K562 (cell line): Measurements from ENCODE around the gene PRKCB. TPM values are rescaled to one million over a fixed set of nuclear protein-coding genes. Genes with fewer than 3 reads are reported as not detected.

Source experiments
- CREBBP ChIP-seq: IDR thresholded peaks from one replicate; pipeline ENCODE4 v1.6.1; 2012; ENCODE audit warnings: low read depth, mild to moderate bottlenecking, control low read depth, inconsistent platforms, low read length
- MECOM ChIP-seq: fragments of 250-450 bp; sonication (Bioruptor Pico); IDR thresholded peaks from 2 replicates; pipeline ENCODE4 v1.8.0; 2022; ENCODE audit warnings: inconsistent platforms
- MEF2D ChIP-seq: conservative IDR thresholded peaks from 2 replicates; pipeline ENCODE4 v1.6.1; 2016; ENCODE audit warnings: low read depth, missing genetic modification characterization, missing compliant biosample characterization
- MYC ChIP-seq, 2 experiments: fragments of 250-450 bp in 1 of 2; sonication (Bioruptor Pico) in 1 of 2; IDR thresholded peaks; 2 replicates each; pipeline versions ENCODE4 v1.5.1 to v1.6.1; 2012 to 2021; ENCODE audit warnings: low read depth in 2 of 2, borderline replicate concordance in 1 of 2, improper control_type of control experiment in 1 of 2, low read length in 1 of 2, mild to moderate bottlenecking in 1 of 2, moderate library complexity in 1 of 2
- NFRKB ChIP-seq: fragments of 450-650 bp; IDR thresholded peaks from 2 replicates; pipeline ENCODE4 v1.6.1; 2016; ENCODE audit warnings: low read depth
- PCBP1 ChIP-seq: fragments of 200-400 bp; formaldehyde crosslinking; IDR thresholded peaks from 2 replicates; pipeline ENCODE4 v1.6.1; 2018; ENCODE audit warnings: mild to moderate bottlenecking, low read depth, low read length; ENCODE audit not compliant: poor library complexity, severe bottlenecking
- POLR2H ChIP-seq: IDR thresholded peaks from 2 replicates; pipeline ENCODE4 v1.6.1; 2016; ENCODE audit warnings: missing genetic modification characterization, low read depth, mild to moderate bottlenecking, control low read depth, missing compliant biosample characterization, moderate library complexity
- RBM17 ChIP-seq: fragments of 200-400 bp; formaldehyde crosslinking; IDR thresholded peaks from 2 replicates; pipeline ENCODE4 v1.6.1; 2017; ENCODE audit warnings: low read depth, mild to moderate bottlenecking, low read length, borderline replicate concordance
- RBM34 ChIP-seq: fragments of 200-400 bp; formaldehyde crosslinking; IDR thresholded peaks from 2 replicates; pipeline ENCODE4 v1.6.1; 2018; ENCODE audit warnings: low read length, borderline replicate concordance; ENCODE audit not compliant: insufficient read depth
- ZNF133 ChIP-seq: fragments of 250-450 bp; sonication (Bioruptor Pico); IDR thresholded peaks from 2 replicates; pipeline ENCODE4 v1.4.0; 2020; ENCODE audit warnings: mild to moderate bottlenecking
- ZNF830 ChIP-seq: fragments of 250-450 bp; sonication (Bioruptor Pico); IDR thresholded peaks from 2 replicates; pipeline ENCODE4 v1.5.0; 2021; ENCODE audit warnings: mild to moderate bottlenecking
- polyA plus RNA-seq, 8 experiments: library from polyadenylated mRNA; depleted of rRNA in 4 of 8; stranded (reverse) in 5 of 8; unstranded in 3 of 8; fragments of >200 nt; fragmentation: Nextera tagmentation in 2 of 8; fragmentation: Illumina TruSeq in 1 of 8; extraction: Ambion mirVana in 2 of 8; extraction: Trizol in 1 of 8; gene quantifications; 2 replicates each; pipeline versions ENCODE4 v1.2.1 to v1.2.3, GENCODE V29; 2011 to 2014; ENCODE audit warnings: inconsistent platforms in 1 of 8, missing spikeins in 1 of 8
- total RNA-seq, 7 experiments: library from RNA; depleted of rRNA in 6 of 7; stranded (reverse); fragments of >200 nt in 6 of 7; fragmentation: Illumina TruSeq in 2 of 7; extraction: Trizol in 2 of 7; gene quantifications; 2 replicates each; pipeline versions ENCODE4 v1.2.1 to v1.2.3, GENCODE V29; 2011 to 2021; ENCODE audit warnings: low replicate concordance in 1 of 7
- TF ChIP-seq, protein P1 (sequence below): fragments of 450-650 bp; formaldehyde crosslinking; IDR thresholded peaks from 2 replicates; pipeline ENCODE4 v1.4.0; 2020; ENCODE audit warnings: mild to moderate bottlenecking, moderate library complexity
- TF ChIP-seq, protein P2 (sequence below): fragments of 450-650 bp; IDR thresholded peaks from 2 replicates; pipeline ENCODE4 v1.6.1; 2016; ENCODE audit warnings: mild to moderate bottlenecking
- TF ChIP-seq, protein P3 (sequence below), 2 experiments: fragments of 450-650 bp in 1 of 2; sonication (generic) in 1 of 2; formaldehyde crosslinking; conservative IDR thresholded peaks; 2 replicates each; pipeline versions ENCODE4 v1.4.0 to v1.8.1; 2020 to 2022; ENCODE audit warnings: mild to moderate bottlenecking in 1 of 2, missing genetic modification reagents in 1 of 2
- TF ChIP-seq, protein P4 (sequence below): fragments of 450-650 bp; formaldehyde crosslinking; conservative IDR thresholded peaks from 2 replicates; pipeline ENCODE4 v1.4.0; 2022; ENCODE audit warnings: mild to moderate bottlenecking, missing genetic modification characterization
- TF ChIP-seq, protein P5 (sequence below): IDR thresholded peaks from 3 replicates; pipeline ENCODE4 v1.6.1; 2011; ENCODE audit warnings: borderline replicate concordance, mild to moderate bottlenecking, moderate library complexity; ENCODE audit not compliant: insufficient read length; ENCODE audit errors: extremely low read depth

Gene PRKCB
- total and polyA plus RNA-seq, 9 of the 15 experiments (the other 6 are each of a cell fraction or from before 2014, with no cell fraction given), result 49.9 to 276 (median 148) TPM

DNA sequence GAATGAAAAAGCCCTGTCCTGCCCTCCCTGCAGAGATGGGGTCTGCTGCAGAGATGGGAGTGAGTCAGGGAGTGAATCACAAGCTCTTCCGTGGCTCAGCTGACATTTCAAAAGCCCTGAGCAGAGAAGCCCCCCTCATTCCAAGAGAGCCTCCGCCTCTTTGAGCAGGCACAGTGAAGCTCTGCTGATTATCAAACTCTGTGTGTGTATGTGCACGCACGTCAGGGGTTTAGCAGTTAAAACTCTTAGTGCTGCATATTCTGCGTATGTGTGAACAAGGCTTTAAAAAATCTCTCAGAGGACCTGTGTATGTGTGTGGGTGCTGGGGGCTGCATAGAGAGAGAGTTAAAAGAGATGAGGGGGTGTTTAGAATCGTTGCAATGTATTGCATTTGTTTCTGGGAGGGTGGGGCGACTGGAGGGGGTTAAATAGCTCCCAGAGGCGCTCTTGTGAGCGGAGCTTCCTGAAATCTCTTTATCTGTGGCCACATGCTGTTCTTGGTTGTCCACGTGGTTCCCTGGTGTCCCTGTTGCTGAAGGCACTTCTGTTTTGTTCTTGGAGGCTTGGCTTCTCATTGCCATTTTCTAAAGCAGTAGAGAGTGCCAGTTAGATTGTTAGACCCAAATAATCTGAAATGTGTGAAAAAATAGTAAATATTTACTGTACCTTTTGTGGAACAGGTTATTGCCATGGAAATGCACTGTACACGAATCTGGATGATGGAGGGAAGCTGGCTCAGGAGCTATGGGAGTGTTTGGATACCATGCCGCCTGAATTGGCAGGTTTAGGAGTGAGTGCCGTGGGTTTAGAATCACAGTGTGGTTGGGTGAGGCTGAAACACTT, 116.6 kb downstream of the PRKCB start (continued):
- TF ChIP-seq MYC (IDR thresholded peaks at IDR 0.05; ENCODE audit: low read depth, low read length) (peak; percentile 99), MYC (CRISPR knock-in tag; IDR thresholded peaks at IDR 0.05; ENCODE audit: borderline replicate concordance, low read depth) (peak; percentile 88; the same call in 1 of the 2 replicates), RBM17 (no peak), CREBBP (no peak), RBM34 (no peak), MEF2D (tag) (peak; percentile 73; the same call in 1 of the 2 replicates), PCBP1 (no peak), ZNF133 (no peak), MECOM (CRISPR knock-in tag) (no peak), ZNF830 (no peak), POLR2H (tag) (peak; percentile 77), NFRKB (peak; percentile 82; the same call in 1 of the 2 replicates)
- TF ChIP-seq, protein P1, sequence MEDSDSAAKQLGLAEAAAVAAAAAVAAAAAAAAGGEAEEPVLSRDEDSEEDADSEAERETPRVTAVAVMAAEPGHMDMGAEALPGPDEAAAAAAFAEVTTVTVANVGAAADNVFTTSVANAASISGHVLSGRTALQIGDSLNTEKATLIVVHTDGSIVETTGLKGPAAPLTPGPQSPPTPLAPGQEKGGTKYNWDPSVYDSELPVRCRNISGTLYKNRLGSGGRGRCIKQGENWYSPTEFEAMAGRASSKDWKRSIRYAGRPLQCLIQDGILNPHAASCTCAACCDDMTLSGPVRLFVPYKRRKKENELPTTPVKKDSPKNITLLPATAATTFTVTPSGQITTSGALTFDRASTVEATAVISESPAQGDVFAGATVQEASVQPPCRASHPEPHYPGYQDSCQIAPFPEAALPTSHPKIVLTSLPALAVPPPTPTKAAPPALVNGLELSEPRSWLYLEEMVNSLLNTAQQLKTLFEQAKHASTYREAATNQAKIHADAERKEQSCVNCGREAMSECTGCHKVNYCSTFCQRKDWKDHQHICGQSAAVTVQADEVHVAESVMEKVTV, result no peak
- TF ChIP-seq, protein P2, sequence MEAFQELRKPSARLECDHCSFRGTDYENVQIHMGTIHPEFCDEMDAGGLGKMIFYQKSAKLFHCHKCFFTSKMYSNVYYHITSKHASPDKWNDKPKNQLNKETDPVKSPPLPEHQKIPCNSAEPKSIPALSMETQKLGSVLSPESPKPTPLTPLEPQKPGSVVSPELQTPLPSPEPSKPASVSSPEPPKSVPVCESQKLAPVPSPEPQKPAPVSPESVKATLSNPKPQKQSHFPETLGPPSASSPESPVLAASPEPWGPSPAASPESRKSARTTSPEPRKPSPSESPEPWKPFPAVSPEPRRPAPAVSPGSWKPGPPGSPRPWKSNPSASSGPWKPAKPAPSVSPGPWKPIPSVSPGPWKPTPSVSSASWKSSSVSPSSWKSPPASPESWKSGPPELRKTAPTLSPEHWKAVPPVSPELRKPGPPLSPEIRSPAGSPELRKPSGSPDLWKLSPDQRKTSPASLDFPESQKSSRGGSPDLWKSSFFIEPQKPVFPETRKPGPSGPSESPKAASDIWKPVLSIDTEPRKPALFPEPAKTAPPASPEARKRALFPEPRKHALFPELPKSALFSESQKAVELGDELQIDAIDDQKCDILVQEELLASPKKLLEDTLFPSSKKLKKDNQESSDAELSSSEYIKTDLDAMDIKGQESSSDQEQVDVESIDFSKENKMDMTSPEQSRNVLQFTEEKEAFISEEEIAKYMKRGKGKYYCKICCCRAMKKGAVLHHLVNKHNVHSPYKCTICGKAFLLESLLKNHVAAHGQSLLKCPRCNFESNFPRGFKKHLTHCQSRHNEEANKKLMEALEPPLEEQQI, result no peak
- TF ChIP-seq, protein P3, sequence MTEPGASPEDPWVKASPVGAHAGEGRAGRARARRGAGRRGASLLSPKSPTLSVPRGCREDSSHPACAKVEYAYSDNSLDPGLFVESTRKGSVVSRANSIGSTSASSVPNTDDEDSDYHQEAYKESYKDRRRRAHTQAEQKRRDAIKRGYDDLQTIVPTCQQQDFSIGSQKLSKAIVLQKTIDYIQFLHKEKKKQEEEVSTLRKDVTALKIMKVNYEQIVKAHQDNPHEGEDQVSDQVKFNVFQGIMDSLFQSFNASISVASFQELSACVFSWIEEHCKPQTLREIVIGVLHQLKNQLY (CRISPR knock-in tag; conservative IDR thresholded peaks at IDR 0.05), result peak in 1 of 2 experiments; percentile 47; a peak in 1 of 4 replicates
- TF ChIP-seq, protein P4, sequence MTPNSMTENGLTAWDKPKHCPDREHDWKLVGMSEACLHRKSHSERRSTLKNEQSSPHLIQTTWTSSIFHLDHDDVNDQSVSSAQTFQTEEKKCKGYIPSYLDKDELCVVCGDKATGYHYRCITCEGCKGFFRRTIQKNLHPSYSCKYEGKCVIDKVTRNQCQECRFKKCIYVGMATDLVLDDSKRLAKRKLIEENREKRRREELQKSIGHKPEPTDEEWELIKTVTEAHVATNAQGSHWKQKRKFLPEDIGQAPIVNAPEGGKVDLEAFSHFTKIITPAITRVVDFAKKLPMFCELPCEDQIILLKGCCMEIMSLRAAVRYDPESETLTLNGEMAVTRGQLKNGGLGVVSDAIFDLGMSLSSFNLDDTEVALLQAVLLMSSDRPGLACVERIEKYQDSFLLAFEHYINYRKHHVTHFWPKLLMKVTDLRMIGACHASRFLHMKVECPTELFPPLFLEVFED, result no peak
- TF ChIP-seq, protein P5, sequence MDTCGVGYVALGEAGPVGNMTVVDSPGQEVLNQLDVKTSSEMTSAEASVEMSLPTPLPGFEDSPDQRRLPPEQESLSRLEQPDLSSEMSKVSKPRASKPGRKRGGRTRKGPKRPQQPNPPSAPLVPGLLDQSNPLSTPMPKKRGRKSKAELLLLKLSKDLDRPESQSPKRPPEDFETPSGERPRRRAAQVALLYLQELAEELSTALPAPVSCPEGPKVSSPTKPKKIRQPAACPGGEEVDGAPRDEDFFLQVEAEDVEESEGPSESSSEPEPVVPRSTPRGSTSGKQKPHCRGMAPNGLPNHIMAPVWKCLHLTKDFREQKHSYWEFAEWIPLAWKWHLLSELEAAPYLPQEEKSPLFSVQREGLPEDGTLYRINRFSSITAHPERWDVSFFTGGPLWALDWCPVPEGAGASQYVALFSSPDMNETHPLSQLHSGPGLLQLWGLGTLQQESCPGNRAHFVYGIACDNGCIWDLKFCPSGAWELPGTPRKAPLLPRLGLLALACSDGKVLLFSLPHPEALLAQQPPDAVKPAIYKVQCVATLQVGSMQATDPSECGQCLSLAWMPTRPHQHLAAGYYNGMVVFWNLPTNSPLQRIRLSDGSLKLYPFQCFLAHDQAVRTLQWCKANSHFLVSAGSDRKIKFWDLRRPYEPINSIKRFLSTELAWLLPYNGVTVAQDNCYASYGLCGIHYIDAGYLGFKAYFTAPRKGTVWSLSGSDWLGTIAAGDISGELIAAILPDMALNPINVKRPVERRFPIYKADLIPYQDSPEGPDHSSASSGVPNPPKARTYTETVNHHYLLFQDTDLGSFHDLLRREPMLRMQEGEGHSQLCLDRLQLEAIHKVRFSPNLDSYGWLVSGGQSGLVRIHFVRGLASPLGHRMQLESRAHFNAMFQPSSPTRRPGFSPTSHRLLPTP, result no peak
